HepG2 (cell line): ENCODE measurements around the gene STKLD1. TPM values are rescaled to one million over a fixed set of nuclear protein-coding genes. Genes with fewer than 3 reads are reported as not detected.

Source experiments
- CAMTA2 ChIP-seq: sonication (generic); formaldehyde crosslinking; IDR thresholded peaks from 2 replicates; pipeline ENCODE4 v1.4.0; 2020; ENCODE audit warnings: mild to moderate bottlenecking, missing genetic modification reagents, borderline replicate concordance
- ETV5 ChIP-seq: IDR thresholded peaks from 2 replicates; pipeline ENCODE4 v1.6.1; 2018; ENCODE audit warnings: missing biosample characterization, missing genetic modification reagents, inconsistent platforms, borderline replicate concordance
- HNRNPLL ChIP-seq: fragments of 200-400 bp; formaldehyde crosslinking; IDR thresholded peaks from 2 replicates; pipeline ENCODE4 v1.6.1; 2017; ENCODE audit warnings: mild to moderate bottlenecking, low read depth, low read length; ENCODE audit not compliant: poor library complexity, severe bottlenecking
- POLR2AphosphoS5 ChIP-seq: IDR thresholded peaks from 2 replicates; pipeline ENCODE4 v1.6.1; 2012; ENCODE audit warnings: low read depth, low read length
- REPIN1 ChIP-seq: sonication (generic); formaldehyde crosslinking; IDR thresholded peaks from 2 replicates; pipeline ENCODE4 v1.8.0; 2022; ENCODE audit warnings: missing genetic modification reagents, low read depth, mild to moderate bottlenecking, borderline replicate concordance
- SAP130 ChIP-seq: IDR thresholded peaks from 2 replicates; pipeline ENCODE4 v1.6.1; 2016; ENCODE audit warnings: low read depth
- SOX6 ChIP-seq, 2 experiments: fragments of 450-650 bp in 1 of 2; sonication (generic) in 1 of 2; formaldehyde crosslinking in 1 of 2; IDR thresholded peaks; 2 replicates each; pipeline versions ENCODE4 v1.4.0 to v1.6.1; 2017 to 2020; ENCODE audit warnings: antibody characterized with exemption in 1 of 2, mild to moderate bottlenecking in 1 of 2, missing genetic modification reagents in 1 of 2
- ZBTB7A ChIP-seq: sonication (generic); formaldehyde crosslinking; IDR thresholded peaks from 2 replicates; pipeline ENCODE4 v1.8.0; 2022; ENCODE audit warnings: mild to moderate bottlenecking, missing genetic modification reagents
- ZFY ChIP-seq: sonication (generic); formaldehyde crosslinking; IDR thresholded peaks from 2 replicates; pipeline ENCODE4 v1.4.0; 2020; ENCODE audit warnings: missing genetic modification reagents
- ZKSCAN1 ChIP-seq: fragments of 150-350 bp; IDR thresholded peaks from 2 replicates; pipeline ENCODE4 v1.6.1; 2014; ENCODE audit warnings: low read length
- ZMYM3 ChIP-seq: sonication (generic); formaldehyde crosslinking; IDR thresholded peaks from 2 replicates; pipeline ENCODE4 v1.5.1; 2020; ENCODE audit warnings: mild to moderate bottlenecking, missing genetic modification reagents
- polyA plus RNA-seq, 8 experiments: library from polyadenylated mRNA; depleted of rRNA in 3 of 8; stranded (reverse) in 7 of 8; unstranded in 1 of 8; fragments of >200 nt; fragmentation: Illumina TruSeq in 4 of 8; extraction: Trizol in 4 of 8; gene quantifications; 2 replicates each; pipeline versions ENCODE4 v1.2.1 to v1.2.3, GENCODE V29; 2011 to 2016; ENCODE audit warnings: low read depth in 4 of 8, missing spikeins in 1 of 8, mixed read lengths in 1 of 8; ENCODE audit not compliant: insufficient read depth in 1 of 8
- total RNA-seq, 5 experiments: library from RNA; depleted of rRNA; stranded (reverse); fragments of >200 nt; fragmentation: Illumina TruSeq; extraction: Trizol; gene quantifications; 2 replicates each; pipeline ENCODE4 v1.2.3, GENCODE V29; 2016; ENCODE audit warnings: low read depth in 1 of 5
- TF ChIP-seq, protein P1 (sequence below): sonication (generic); formaldehyde crosslinking; IDR thresholded peaks from 2 replicates; pipeline ENCODE4 v1.4.0; 2020; ENCODE audit warnings: missing genetic modification reagents, mild to moderate bottlenecking, borderline replicate concordance
- TF ChIP-seq, protein P2 (sequence below): sonication (generic); formaldehyde crosslinking; IDR thresholded peaks from 2 replicates; pipeline ENCODE4 v1.5.0; 2020; ENCODE audit warnings: missing genetic modification reagents
- TF ChIP-seq, protein P3 (sequence below): sonication (generic); formaldehyde crosslinking; IDR thresholded peaks from 2 replicates; pipeline ENCODE4 v1.9.0; 2022; ENCODE audit warnings: low read depth, missing genetic modification reagents

Gene STKLD1
- total and polyA plus RNA-seq, 2 of the 13 experiments (the other 11 are each of a cell fraction or from before 2014, with no cell fraction given): 1.5 to 2.2 TPM

DNA sequence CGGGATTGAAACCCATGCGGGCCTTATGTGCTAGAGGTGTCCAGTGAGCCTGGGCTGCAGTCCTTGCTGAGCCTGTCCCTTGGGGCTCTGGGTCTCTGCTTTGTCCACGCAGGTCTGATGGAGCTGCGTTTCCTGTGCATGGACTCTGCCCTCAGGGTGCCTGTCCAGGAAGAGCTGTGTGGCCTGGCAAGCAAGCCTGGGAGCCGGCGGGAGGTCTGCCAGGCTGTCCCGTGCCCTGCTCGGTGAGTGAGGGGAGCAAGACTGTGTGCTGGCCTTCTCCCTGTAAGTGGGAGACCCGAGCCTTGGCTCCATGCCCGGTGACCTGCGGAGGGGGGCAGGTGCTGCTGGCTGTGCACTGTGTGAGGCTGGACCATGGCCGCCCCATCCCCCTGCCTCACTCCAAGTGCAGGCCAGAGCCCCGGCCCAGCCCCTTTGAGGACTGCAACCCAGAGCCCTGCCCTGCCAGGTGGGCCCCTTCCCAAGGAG lies 72.4 kb downstream of the STKLD1 start (continued):
- TF ChIP-seq, protein P1, sequence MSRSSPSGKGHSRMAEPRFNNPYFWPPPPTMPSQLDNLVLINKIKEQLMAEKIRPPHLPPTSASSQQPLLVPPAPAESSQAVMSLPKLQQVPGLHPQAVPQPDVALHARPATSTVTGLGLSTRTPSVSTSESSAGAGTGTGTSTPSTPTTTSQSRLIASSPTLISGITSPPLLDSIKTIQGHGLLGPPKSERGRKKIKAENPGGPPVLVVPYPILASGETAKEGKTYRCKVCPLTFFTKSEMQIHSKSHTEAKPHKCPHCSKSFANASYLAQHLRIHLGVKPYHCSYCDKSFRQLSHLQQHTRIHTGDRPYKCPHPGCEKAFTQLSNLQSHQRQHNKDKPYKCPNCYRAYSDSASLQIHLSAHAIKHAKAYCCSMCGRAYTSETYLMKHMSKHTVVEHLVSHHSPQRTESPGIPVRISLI: no peak
- TF ChIP-seq, protein P2, sequence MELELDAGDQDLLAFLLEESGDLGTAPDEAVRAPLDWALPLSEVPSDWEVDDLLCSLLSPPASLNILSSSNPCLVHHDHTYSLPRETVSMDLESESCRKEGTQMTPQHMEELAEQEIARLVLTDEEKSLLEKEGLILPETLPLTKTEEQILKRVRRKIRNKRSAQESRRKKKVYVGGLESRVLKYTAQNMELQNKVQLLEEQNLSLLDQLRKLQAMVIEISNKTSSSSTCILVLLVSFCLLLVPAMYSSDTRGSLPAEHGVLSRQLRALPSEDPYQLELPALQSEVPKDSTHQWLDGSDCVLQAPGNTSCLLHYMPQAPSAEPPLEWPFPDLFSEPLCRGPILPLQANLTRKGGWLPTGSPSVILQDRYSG (CRISPR knock-in tag): no peak
- TF ChIP-seq HNRNPLL: no peak
- no peak for TF ChIP-seq SOX6 (IDR thresholded peaks at IDR 0.05)
- TF ChIP-seq SOX6 (CRISPR knock-in tag; IDR thresholded peaks at IDR 0.05): no peak
- no peak for TF ChIP-seq REPIN1
- peak; percentile 52 for TF ChIP-seq ZMYM3 (CRISPR knock-in tag)
- peak; percentile 42; the same call in 1 of the 2 replicates for TF ChIP-seq SAP130 (CRISPR knock-in tag)
- TF ChIP-seq POLR2AphosphoS5: no peak
- peak; percentile 74; the same call in 1 of the 2 replicates for TF ChIP-seq ZFY (CRISPR knock-in tag)
- TF ChIP-seq, protein P3, sequence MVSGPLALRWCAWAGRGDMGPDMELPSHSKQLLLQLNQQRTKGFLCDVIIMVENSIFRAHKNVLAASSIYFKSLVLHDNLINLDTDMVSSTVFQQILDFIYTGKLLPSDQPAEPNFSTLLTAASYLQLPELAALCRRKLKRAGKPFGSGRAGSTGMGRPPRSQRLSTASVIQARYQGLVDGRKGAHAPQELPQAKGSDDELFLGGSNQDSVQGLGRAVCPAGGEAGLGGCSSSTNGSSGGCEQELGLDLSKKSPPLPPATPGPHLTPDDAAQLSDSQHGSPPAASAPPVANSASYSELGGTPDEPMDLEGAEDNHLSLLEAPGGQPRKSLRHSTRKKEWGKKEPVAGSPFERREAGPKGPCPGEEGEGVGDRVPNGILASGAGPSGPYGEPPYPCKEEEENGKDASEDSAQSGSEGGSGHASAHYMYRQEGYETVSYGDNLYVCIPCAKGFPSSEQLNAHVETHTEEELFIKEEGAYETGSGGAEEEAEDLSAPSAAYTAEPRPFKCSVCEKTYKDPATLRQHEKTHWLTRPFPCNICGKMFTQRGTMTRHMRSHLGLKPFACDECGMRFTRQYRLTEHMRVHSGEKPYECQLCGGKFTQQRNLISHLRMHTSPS (CRISPR knock-in tag): peak; percentile 87
- no peak for TF ChIP-seq CAMTA2 (CRISPR knock-in tag)
- TF ChIP-seq ZBTB7A: peak; percentile 76
- peak; percentile 60; the same call in 1 of the 2 replicates for TF ChIP-seq ETV5
- no peak for TF ChIP-seq ZKSCAN1
